Measurements from ENCODE around the gene TMEM273.

DNA sequence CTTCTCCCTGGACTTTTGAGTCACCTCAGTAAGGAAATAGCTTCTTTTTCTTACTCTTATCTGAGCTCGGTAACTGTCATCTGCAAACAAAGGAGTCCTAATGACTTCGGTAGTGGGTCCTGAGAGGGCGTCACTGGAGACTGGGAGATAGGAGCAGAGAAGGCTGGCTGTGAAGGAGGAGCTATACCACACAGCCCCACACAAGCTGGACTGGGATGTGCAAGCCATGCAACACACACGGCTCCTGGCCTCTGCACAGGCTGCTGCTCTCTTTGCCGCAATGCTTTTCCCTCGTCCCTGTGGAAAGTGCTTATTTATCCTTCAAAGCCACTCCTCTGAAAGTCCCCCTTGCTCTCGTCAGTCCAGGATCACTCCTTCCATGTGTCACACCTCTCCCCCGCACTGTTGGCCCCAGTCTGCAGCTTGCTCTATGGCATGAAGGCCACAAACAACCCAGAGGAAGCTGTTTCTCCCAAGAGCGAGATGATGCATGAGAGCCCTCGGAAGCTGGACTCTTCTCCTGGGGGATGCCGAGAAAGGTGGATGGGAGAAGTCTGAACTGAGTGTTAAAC lies 14.9 kb downstream of the TMEM273 start:
- TF ChIP-seq CTCF (IDR thresholded peaks at IDR 0.05 in 4 of 5, conservative IDR thresholded peaks at IDR 0.05 in 1 of 5): no peak
- TF ChIP-seq POLR2A (IDR thresholded peaks at IDR 0.05): no peak
